Measurements from ENCODE around the gene APBB2. TPM values are rescaled to one million over a fixed set of nuclear protein-coding genes. Genes with fewer than 3 reads are reported as not detected.
A peak's percentile ranks its signal among the peaks of the same experiment; 100 is the strongest.

The APBB2 gene
- total RNA-seq, 1 experiment from 2014 or later: 46.0 TPM

GRCh38 chr4:40843696-40844095, 370.6 kb downstream of the APBB2 start:
- Histone ChIP-seq H3K79me2 (ENCODE audit: low read depth) (no peaks in the 10 kb centered on the region), H3F3A (ENCODE audit: insufficient read depth, low read depth) (no peaks in the 10 kb centered on the region), H4K20me1 (ENCODE audit: insufficient read depth) (no peaks in the 10 kb centered on the region), H3K4me2 (no peak overlapping the region), H3K36me3 (ENCODE audit: low read depth) (no peaks in the 10 kb centered on the region), H3K27me3 (ENCODE audit: insufficient read depth, low read depth) (no peaks in the 10 kb centered on the region), H3K4me1 (replicated peaks; ENCODE audit: insufficient read depth) (no peaks in the 10 kb centered on the region), H3K27ac (no peak overlapping the region), H3K9me2 (ENCODE audit: insufficient read depth) (no peaks in the 10 kb centered on the region), H2AFZ (no peak overlapping the region), H3K4me3 (no peak overlapping the region), H3K9me3 (ENCODE audit: insufficient read depth, low read depth) (no peaks in the 10 kb centered on the region)
- ChIA-PET POLR2A (ENCODE audit: unreplicated experiment) (no interaction called here), CTCF (no interaction called here)
- intact Hi-C loops (cut with micrococcal nuclease; ENCODE audit: unreplicated experiment): no loop called here
- TF ChIP-seq CTCF (conservative IDR thresholded peaks at IDR 0.05) (peak; percentile 31; the same call in 1 of the 2 replicates), EZH2 (IDR thresholded peaks at IDR 0.05; ENCODE audit: low read depth) (no peak)
- DNase-seq: no peak
- BruUV-seq (replicated peaks): no TSS peak

- no peaks in the 10 kb centered on the region for H3K9me2 ChIP-seq (ENCODE audit: insufficient read depth)
- no peaks in the 10 kb centered on the region for H3K9me3 ChIP-seq (ENCODE audit: insufficient read depth, low read depth)
- DNase-seq: no peak
- H3K79me2 ChIP-seq (ENCODE audit: low read depth): no peaks in the 10 kb centered on the region
- ChIA-PET POLR2A (ENCODE audit: unreplicated experiment) (interaction anchor here (0.5 to 0.6 kb wide), 2 partner anchors 25 to 74 kb away, joined by 5 to 7 read pairs; no protein-coding TSS in a partner anchor), CTCF (interaction anchor here (0.6 kb wide), 1 partner anchor 85 kb away, joined by 3 read pairs; no protein-coding TSS in a partner anchor)
- H3K27ac ChIP-seq: no peak overlapping the region
- no peak overlapping the region for H2AFZ ChIP-seq
- no peak overlapping the region for H3K4me2 ChIP-seq
- H3F3A ChIP-seq (ENCODE audit: insufficient read depth, low read depth): no peaks in the 10 kb centered on the region
- no peaks in the 10 kb centered on the region for H4K20me1 ChIP-seq (ENCODE audit: insufficient read depth)
- BruUV-seq (replicated peaks): no TSS peak
- H3K27me3 ChIP-seq (ENCODE audit: insufficient read depth, low read depth): no peaks in the 10 kb centered on the region
- intact Hi-C loops (cut with micrococcal nuclease; ENCODE audit: unreplicated experiment): no loop called here
- H3K4me3 ChIP-seq: no peak overlapping the region
- no peaks in the 10 kb centered on the region for H3K4me1 ChIP-seq (replicated peaks; ENCODE audit: insufficient read depth)
- no peak for TF ChIP-seq CTCF (conservative IDR thresholded peaks at IDR 0.05)
- no peak for TF ChIP-seq EZH2 (IDR thresholded peaks at IDR 0.05; ENCODE audit: low read depth)
- no peaks in the 10 kb centered on the region for H3K36me3 ChIP-seq (ENCODE audit: low read depth)
Measured at GRCh38 chr4:40842725-40843423, 371.5 kb downstream of the APBB2 start.

GRCh38 chr4:40842318-40842717, 372.0 kb downstream of the APBB2 start:
- no peaks in the 10 kb centered on the region for H3K79me2 ChIP-seq (ENCODE audit: low read depth)
- H3F3A ChIP-seq (ENCODE audit: insufficient read depth, low read depth): no peaks in the 10 kb centered on the region
- no peak for DNase-seq
- POLR2A ChIA-PET (ENCODE audit: unreplicated experiment): interaction anchor here (0.6 kb wide), 1 partner anchor 73 kb away, joined by 5 read pairs; no protein-coding TSS in a partner anchor
- intact Hi-C loops (cut with micrococcal nuclease; ENCODE audit: unreplicated experiment): no loop called here
- no peaks in the 10 kb centered on the region for H3K36me3 ChIP-seq (ENCODE audit: low read depth)
- no peak for TF ChIP-seq EZH2 (IDR thresholded peaks at IDR 0.05; ENCODE audit: low read depth)
- TF ChIP-seq CTCF (conservative IDR thresholded peaks at IDR 0.05): no peak
- no peaks in the 10 kb centered on the region for H3K9me2 ChIP-seq (ENCODE audit: insufficient read depth)
- BruUV-seq (replicated peaks): no TSS peak
- CTCF ChIA-PET: interaction anchor here (0.6 kb wide), 1 partner anchor 84 kb away, joined by 3 read pairs; no protein-coding TSS in a partner anchor
- no peaks in the 10 kb centered on the region for H3K4me1 ChIP-seq (replicated peaks; ENCODE audit: insufficient read depth)
- no peaks in the 10 kb centered on the region for H3K27me3 ChIP-seq (ENCODE audit: insufficient read depth, low read depth)
- no peaks in the 10 kb centered on the region for H3K9me3 ChIP-seq (ENCODE audit: insufficient read depth, low read depth)
- no peak overlapping the region for H2AFZ ChIP-seq
- H3K4me3 ChIP-seq: no peak overlapping the region
- no peaks in the 10 kb centered on the region for H4K20me1 ChIP-seq (ENCODE audit: insufficient read depth)
- H3K27ac ChIP-seq: no peak overlapping the region
- H3K4me2 ChIP-seq: no peak overlapping the region
